Measurements from ENCODE around the gene NECTIN2. TPM values are rescaled to one million over a fixed set of nuclear protein-coding genes. Genes with fewer than 3 reads are reported as not detected.

Gene NECTIN2
- total RNA-seq, 1 experiment from 2014 or later, result 176 TPM

- no peak overlapping the region for H2BK120ac ChIP-seq (ENCODE audit: low read depth, low read length, poor library complexity, severe bottlenecking)
- H3K36me3 Mint-ChIP-seq (ENCODE audit: insufficient read depth in 1 of 3, low read depth in 3 of 3), result peaks cover 10 to 37% (median 29%) of the 10 kb centered on the region in 3 experiments; a peak in 6 of 7 replicates
- no peak overlapping the region for H3K56ac ChIP-seq (ENCODE audit: insufficient read length, low read depth, low read length)
- no peak overlapping the region for H3K18ac ChIP-seq (ENCODE audit: insufficient read length, low read depth, low read length)
- H3K27ac Mint-ChIP-seq, result peak overlapping the region in 2 of 3 experiments; percentile 58 to 92; a peak in 2 of 7 replicates
- H3K4ac ChIP-seq (ENCODE audit: low read depth, low read length), result no peak overlapping the region
- no peak overlapping the region for H2AK5ac ChIP-seq (ENCODE audit: insufficient read length, low read length)
- H3K79me2 ChIP-seq (ENCODE audit: insufficient read depth, low read length), result no peaks in the 10 kb centered on the region; the same call in 1 of the 2 replicates
- no peak overlapping the region for H4K91ac ChIP-seq (ENCODE audit: insufficient read length, low read depth, low read length)
- no peak overlapping the region for H3K9ac ChIP-seq (ENCODE audit: extremely low read depth, insufficient read length, low read length)
- no peak overlapping the region for H2AFZ ChIP-seq (ENCODE audit: low read length)
- no peak for DNase-seq
- no peaks in the 10 kb centered on the region for H3K27me3 ChIP-seq (ENCODE audit: insufficient read depth, low read length)
- no peaks in the 10 kb centered on the region for H3K4me1 ChIP-seq (ENCODE audit: insufficient read depth, low read length)
- no peak overlapping the region for H2BK12ac ChIP-seq (ENCODE audit: insufficient read length, low read depth, low read length)
- H3K14ac ChIP-seq (ENCODE audit: insufficient read depth, low read length), result no peak overlapping the region
- no peak overlapping the region for H4K8ac ChIP-seq (replicated peaks; ENCODE audit: insufficient read length, low read depth, low read length)
- H4K20me1 ChIP-seq (ENCODE audit: control insufficient read depth, insufficient read depth, insufficient read length), result no peaks in the 10 kb centered on the region
- H3K27ac ChIP-seq (ENCODE audit: insufficient read length, low read depth, low read length), result no peak overlapping the region
- no peaks in the 10 kb centered on the region for H3K9me3 ChIP-seq (ENCODE audit: control insufficient read depth, low read depth, low read length)
- H3K4me3 Mint-ChIP-seq, result peak overlapping the region in 1 of 2 experiments; percentile 55; a peak in 2 of 5 replicates
- TF ChIP-seq CTCF (conservative IDR thresholded peaks at IDR 0.05), result no peak
- H3K79me1 ChIP-seq (ENCODE audit: insufficient read depth, low read depth, low read length, poor library complexity, severe bottlenecking), result no peaks in the 10 kb centered on the region
- H4K5ac ChIP-seq (ENCODE audit: insufficient read length, low read depth, low read length), result no peak overlapping the region
- H3K9me3 Mint-ChIP-seq, result no peaks in the 10 kb centered on the region
- H3K23ac ChIP-seq (ENCODE audit: insufficient read length, low read depth, low read length), result no peak overlapping the region
- H3K23me2 ChIP-seq (ENCODE audit: insufficient read length, low read depth, low read length, poor library complexity, severe bottlenecking), result no peaks in the 10 kb centered on the region
- H3T11ph ChIP-seq (ENCODE audit: low read length), result no peak overlapping the region
- no peak overlapping the region for H2BK20ac ChIP-seq (ENCODE audit: low read depth, low read length, poor library complexity, severe bottlenecking)
- no peaks in the 10 kb centered on the region; the same call in 1 of the 2 replicates for H3K27me3 Mint-ChIP-seq (ENCODE audit: low read depth)
- no peak overlapping the region for H2BK15ac ChIP-seq (ENCODE audit: low read depth, low read length)
- peaks cover 27 to 50% of the 10 kb centered on the region in 2 experiments for H3K4me1 Mint-ChIP-seq
- no CpG with 5 or more reads among the region's 46 CpGs for WGBS (ENCODE audit: extremely low coverage, insufficient read length, low lambda C conversion rate)
- H3K4me2 ChIP-seq (ENCODE audit: insufficient read depth, insufficient read length, low read length), result no peak overlapping the region
- H2BK5ac ChIP-seq (ENCODE audit: insufficient read length, low read length), result no peak overlapping the region
Observed at GRCh38 chr19:44908074-44908835, 62.2 kb downstream of the NECTIN2 start.

Data from H9 (cell line).